HCEC 1CT (cell line): ENCODE results near the gene ZRANB1.

ENCODE experiments used
- DNase-seq: peaks from one replicate; pipeline ENCODE4 v3.0.0-alpha.2; 2017

The ZRANB1 gene

DNA sequence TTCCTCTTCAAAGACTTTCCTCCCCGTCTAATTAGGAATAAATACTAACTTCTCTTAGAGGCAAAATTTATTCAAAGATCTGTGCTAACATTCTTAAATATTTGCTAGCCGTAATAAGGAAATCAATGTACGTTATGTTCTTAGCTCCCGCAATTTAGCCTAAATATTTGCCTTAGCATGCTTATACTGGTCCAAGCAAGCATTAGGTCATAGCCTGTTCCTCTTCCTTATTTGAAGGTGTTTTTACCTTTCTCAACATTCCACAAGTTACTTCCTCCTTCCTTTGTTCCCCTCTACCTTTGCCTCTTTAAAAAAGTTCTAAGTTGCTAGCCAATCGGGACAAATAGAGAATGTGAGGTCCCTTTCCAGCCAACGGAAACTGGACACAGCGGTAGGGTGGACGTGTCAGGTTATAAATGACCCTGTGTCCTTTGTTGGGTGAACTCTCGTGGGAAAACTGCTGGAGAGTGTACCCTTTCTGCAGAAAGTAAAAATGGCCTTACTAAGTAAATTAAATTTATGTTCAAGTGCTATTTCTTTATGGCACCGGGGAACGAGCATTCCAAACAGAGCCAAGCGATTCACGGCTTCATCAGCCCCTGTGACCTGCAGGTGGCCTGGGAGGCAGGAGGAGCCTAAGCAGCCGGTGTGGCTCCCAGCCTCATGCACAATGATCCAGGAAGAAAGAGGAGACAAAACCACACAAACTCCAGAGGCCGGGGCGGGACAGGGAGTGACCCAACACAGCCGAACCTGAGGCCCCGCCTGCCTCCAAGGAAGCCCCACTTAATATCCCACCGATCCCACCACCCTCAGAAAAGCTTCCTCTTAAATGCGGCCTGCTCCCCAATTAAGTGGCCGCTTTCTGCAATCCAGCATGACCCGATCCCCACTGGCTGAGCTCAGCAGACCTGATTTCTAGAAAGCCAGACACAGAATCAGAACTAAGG lies 67.0 kb downstream of the ZRANB1 start:
- no peak for DNase-seq

DNA sequence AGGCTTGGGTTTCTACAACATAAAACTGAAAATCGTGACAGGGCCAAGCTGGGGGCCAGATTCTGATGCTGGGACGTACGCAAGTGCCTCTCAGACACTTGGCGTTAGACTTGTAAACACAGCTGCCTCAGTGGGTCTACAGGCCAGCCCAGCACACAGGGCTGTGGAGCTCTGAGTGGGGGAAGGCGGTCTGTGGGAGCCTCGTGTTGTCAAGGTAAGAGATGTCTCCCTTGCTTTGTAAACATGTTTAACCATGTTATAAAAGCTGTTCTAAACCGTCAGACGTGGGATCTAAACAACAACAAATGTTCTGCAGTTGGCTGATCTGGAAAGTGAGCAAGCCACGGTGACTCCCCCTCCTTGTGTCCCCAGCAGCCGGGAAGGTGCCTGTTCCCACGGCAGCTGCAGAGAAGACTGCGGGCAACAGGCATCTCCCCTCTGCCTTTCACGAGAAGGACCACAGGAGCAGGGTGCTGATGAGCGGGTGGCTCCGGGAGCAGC lies 67.8 kb downstream of the ZRANB1 start:
- DNase-seq: no peak

DNA sequence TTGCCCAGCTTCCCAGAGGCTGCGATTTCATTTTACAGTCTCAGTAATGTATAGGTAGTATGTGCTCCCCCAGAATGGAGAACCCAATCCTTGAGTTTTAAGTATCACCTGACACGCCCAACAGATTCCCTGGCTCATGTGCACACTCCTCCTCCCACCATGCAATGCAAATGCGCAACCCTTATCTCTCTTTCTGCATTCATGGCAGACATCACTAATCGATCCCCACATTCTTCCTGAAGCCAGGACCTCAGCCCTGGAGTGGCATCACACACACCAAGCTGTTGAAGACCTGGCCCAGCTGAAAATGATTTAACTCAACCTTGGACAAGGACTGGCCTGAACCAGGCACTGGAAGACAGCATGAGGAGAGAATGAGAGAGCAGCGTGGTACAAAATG lies 68.4 kb downstream of the ZRANB1 start:
- DNase-seq: no peak

- DNase-seq: no peak
These were observed 69.4 kb downstream of the ZRANB1 start for GRCh38 chr10:125011171-125011925.

DNA sequence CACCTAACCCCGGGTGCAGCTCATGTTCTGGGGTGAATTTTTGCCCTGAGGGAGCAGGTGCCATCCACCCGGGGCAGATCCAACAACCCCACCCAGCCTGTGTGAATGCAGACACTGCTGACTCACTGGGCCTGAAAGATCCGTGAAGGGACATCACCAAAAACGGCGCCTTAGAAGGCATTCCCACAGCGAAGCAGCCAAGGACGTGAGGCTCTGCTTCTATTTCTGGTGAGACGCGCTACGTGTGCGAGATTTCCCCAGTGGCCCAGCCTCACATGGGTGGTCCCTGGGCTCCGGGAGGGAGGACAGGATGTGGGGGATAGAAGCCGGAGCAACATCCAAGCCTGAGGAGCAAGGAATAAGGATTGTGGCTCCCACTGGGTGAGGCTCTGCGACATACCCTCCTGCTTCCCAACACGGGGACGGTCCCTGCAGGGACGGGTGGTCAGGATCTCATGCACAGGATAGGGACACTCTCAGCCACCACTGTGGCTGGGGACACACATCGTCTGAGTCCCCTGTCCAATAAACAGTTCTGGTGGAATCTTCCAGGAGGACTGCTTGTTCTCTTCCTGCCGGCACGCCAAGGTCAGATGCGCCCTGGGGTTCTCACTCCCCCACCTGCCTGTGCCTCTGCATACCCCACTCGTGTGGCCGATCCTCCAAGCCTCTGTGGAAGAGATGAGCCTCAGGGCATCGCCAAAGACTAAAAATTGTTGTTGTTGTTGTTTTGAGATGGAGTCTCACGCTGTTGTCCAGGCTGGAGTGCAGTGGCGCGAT lies 70.2 kb downstream of the ZRANB1 start:
- no peak for DNase-seq

GRCh38 chr10:125012851-125013528 lies 71.1 kb downstream of the ZRANB1 start:
- DNase-seq: no peak

- DNase-seq: no peak
These were observed 71.6 kb downstream of the ZRANB1 start for GRCh38 chr10:125013529-125013872.

GRCh38 chr10:125014086-125014830 lies 72.3 kb downstream of the ZRANB1 start:
- no peak for DNase-seq

DNA sequence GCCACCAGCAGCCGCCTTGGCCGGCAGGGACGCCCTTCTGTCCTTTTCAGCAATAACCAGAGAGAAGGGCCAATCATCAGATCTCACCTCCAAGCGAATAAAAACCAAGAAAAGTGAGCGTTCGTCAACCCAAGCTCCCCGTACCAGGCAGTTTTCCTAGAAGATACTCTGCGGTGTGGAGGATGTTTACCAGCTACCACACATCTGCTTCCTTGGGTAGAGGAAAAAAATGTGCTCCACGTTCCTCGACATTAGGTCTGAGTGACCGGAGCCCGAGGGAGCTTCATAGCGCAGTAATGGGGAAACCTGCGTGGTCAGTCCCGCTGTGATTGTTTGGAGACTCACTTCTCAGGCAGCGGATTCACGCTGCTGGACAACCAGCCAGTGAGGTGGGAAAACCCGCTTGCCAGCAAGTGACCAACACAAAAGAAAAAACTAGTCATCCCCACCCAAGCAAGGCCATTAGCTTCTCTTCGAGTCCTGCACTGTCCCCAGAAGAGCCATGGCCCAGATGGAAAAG lies 73.0 kb downstream of the ZRANB1 start:
- DNase-seq: no peak

DNA sequence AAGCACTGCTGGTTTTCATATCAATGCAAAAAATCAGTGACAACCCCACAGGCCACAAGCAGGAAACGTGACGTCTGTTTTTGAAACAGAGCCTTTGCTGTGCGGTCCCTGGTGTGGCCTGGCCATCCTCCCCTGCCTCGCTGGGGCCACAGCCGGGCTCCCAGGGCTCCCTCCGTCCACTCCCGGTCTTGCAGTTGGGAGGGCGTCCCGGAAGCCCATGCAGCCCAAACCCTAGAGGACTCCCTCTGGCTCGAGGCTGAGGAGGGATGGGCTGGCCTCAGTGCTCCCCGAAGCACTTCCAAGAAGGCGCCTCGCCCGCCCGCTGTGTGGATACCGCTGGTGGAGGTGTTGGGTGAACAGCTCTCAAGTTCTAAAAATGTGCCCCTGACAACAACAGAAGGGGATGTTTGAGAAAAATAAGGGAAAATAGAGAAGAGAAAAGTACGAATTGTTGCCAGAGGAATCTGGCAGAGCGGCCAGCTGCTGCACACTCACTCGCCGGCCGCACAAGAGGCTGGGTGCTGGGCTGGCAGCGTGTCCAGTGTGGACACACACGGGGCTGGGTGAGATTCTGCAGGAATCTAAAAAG lies 73.5 kb downstream of the ZRANB1 start:
- no peak for DNase-seq

- DNase-seq: no peak
These were observed 74.2 kb downstream of the ZRANB1 start for GRCh38 chr10:125016123-125016522.

GRCh38 chr10:125016611-125017202 lies 74.8 kb downstream of the ZRANB1 start:
- DNase-seq: no peak

DNA sequence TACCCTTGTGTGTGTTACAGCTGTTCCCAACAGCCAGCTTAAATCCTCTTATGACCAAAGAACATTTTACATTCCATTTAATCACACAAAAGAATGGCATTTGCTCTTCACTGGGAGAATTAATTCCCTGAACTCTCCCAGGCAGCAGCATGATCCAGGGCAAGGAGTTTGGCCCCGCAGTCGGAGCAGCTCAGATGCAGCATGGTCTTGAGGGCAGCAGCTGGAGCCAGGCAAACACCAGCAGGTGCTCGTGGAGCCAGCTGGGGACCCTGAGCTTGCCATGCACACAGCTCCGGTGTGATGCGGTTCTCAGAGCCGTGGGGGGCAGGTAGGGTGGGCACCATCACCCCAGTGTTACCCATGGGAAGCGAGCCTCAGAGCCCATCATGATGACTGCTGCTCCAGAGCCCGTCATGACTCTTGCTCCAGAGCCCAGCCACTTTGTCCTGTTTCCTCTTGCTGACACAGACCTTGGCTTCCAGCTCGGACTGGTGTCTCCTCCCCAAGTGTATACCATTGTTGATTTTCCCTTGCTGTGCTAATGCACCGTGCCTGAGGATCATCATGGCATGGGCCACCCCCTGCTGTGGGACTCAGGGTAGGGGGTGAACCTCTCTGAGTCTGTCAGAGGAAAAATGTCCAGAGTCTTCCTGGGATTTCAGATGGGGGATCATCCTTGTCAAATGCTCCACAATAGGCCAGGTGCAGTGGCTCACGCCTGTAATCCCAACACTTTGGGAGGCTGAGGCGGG lies 75.8 kb downstream of the ZRANB1 start:
- DNase-seq: no peak

GRCh38 chr10:125018576-125019143 lies 76.7 kb downstream of the ZRANB1 start:
- no peak for DNase-seq

- no peak for DNase-seq
These were observed 78.5 kb downstream of the ZRANB1 start for GRCh38 chr10:125020386-125020785.

- DNase-seq: no peak
These were observed 78.9 kb downstream of the ZRANB1 start for GRCh38 chr10:125020871-125021270.

- DNase-seq: no peak
These were observed 79.9 kb downstream of the ZRANB1 start for GRCh38 chr10:125021686-125022344.

DNA sequence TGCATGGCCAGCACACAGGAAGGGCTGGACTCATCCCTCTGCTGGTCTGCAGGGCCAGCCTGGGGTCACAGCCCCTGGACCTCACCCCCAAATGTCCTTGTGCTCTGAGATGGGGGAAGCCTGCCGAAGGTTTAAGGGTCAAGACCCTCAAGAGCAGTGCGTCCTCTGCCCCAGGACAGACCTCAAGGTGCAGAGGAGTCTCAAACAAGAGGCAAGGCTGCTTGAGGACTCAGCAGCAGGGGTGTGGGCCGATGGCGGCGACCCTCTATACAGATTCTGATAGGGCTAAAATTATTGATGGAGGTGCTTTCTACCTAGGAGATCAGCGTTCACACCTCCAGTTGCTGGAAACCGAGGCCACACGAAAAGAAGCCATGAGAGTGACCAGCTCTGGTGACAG lies 80.7 kb downstream of the ZRANB1 start:
- DNase-seq: no peak

- DNase-seq: no peak
These were observed 81.3 kb downstream of the ZRANB1 start for GRCh38 chr10:125023255-125023654.
